HG02642 (cell line): Measurements from ENCODE around the gene SETD6.
"Not testable (repeated sequence)": the region's sequence is repeated elsewhere in the genome, so short reads cannot be mapped to it uniquely, and the experiment has no call there.

Experiments used
- ATAC-seq: cut with Tn5 transposase; IDR thresholded peaks from one replicate; pipeline ENCODE4 v1.9.1; 2021; ENCODE audit warnings: mild to moderate bottlenecking; ENCODE audit not compliant: unreplicated experiment, poor library complexity

SETD6 gene

DNA sequence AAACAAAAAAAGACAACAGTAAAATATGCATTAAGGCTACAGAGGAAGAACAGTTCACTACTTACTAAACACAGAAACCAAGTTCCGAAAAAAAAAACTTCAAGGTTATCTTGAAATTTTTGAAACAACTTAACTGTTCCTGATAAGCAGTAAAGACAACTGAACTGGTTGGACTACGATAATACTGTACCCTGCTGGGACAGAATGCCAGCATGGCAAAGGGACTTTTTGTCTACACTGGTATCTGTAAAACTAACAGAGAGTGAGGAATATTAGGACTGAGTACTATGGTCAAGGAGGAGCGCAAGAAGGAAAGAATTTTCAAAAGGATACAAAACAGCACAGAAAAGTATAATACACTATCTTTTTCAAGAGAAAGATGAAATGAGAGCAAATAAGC is 19.8 kb downstream of the SETD6 start:
- no peak for ATAC-seq

- ATAC-seq = no peak
Observed at GRCh38 chr16:58536278-58536677, 21.0 kb downstream of the SETD6 start.

- ATAC-seq = no peak
Observed at GRCh38 chr16:58537124-58537906, 22.0 kb downstream of the SETD6 start.

DNA sequence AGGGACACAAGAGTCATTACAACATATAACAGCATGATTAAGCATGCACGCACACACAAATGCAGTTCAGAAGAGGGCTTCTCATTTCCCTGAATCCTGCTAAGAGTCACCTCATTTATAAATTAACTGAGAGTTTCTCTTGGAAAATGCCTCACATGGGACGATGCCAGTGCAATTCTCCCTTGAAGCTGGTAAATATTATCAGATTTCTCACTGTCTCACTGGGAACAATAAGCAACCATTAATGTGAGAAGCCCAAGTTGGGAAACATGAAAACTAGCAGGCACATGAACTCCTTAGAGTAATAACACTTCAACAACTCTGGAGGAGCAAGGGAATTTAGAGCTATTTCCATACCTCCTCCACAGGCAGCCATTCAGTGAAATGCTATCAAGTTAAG is 26.4 kb downstream of the SETD6 start:
- no peak for ATAC-seq

GRCh38 chr16:58542291-58542690 is 27.0 kb downstream of the SETD6 start:
- ATAC-seq = no peak

DNA sequence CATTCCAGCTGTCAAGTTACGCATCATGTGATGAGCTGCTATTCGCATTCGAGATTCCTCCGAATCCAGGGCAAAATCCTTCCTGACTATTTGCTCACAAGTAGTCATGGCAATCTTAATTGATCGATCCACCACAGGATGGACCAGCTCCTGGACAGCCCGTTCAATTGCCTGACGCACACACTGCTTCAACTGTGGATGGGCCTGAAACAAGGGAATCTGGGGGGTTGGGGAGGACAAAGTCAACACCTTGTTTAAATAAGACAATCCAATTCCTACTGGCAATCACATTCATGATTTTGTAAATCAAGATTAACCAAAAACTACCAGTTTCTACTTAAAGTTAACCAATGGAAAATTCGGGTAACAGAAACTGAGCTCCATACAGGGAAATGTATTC is 28.4 kb downstream of the SETD6 start:
- ATAC-seq = no peak

DNA sequence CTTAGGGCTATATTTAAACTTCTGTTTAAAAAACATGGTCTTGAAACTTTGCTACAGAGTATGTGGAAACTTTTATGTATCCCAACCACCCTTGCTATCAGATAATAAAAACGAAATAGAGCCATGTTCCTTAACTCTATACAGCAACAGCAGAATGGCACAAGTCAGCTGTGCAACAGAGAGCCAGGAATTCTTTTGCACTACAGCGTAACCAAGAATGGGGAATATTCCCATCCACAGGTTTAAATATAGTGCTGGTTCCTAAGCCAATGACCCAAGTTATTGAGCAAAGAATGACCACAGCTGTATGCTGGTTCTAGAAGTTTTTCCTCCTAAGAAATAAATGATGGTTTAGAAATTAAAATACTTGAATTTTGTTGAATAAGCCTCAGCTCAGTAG is 33.1 kb downstream of the SETD6 start:
- ATAC-seq = no peak

- no peak for ATAC-seq
Observed at GRCh38 chr16:58551496-58551895, 36.2 kb downstream of the SETD6 start.

DNA sequence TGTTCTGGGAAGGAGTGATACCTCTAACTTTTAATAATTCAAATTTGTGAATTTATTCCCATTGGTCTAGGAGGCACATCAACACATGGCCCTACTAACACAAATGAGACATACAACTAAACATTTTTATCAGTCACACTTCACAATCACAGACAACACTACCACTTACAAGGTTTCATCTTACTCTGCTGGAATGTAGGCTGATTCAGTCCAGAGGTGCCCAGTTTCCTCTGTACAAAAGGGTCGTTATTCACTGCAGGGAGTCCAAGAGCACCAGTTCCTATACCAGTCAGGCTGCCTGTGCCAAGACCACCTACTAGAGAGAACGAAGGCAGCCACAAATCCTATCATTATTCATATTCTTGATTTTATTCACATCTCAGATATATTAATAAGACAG is 41.4 kb downstream of the SETD6 start:
- ATAC-seq = no peak

- no peak for ATAC-seq
Observed at GRCh38 chr16:58563235-58563634, 47.9 kb downstream of the SETD6 start.

- no peak for ATAC-seq
Observed at GRCh38 chr16:58563775-58564174, 48.5 kb downstream of the SETD6 start.

DNA sequence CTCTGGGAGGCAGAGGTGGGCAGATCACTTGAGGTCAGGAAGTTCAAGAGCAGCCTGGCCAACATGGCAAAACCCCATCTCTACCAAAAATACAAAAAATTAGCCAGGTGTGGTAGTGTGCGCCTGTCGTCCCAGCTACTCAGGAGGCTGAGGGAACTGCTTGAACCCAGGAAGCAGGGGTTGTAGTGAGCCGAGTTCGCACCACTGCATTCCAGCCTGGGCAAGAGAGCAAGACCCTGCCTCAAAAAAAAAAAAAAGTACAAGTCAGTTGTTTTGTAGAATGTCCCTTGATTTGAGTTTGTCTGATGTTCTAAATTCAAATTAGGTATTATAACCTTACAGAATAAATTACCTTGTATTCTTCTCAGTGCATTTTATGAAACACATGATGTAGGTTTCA is 50.4 kb downstream of the SETD6 start:
- not testable (repeated sequence) for ATAC-seq
